ENCODE measurements around the gene MTERF1. TPM values are rescaled to one million over a fixed set of nuclear protein-coding genes. Genes with fewer than 3 reads are reported as not detected.

MTERF1 gene
- total RNA-seq = 4.2 and 10.4 TPM in 2 replicates

GRCh38 chr7:91880413-91881241 is at the start of gene MTERF1:
Gene MTERF1, minus strand, starts transcription at chr7:91880702. Its CDS starts 619 bp downstream, at chr7:91880083.

Other genes starting within 250 kb of the MTERF1 start
- gene AKAP9, start 60.2 kb upstream of the MTERF1 start, total RNA-seq = 22.0 and 61.9 TPM in 2 replicates